H1 (cell line): Measurements from ENCODE around the gene CGREF1. TPM values are rescaled to one million over a fixed set of nuclear protein-coding genes. Genes with fewer than 3 reads are reported as not detected.

Experiments
- CTCF ChIA-PET: fragments of 300-600 bp; sonication (Branson Sonifier 250); formaldehyde crosslinking; loops from one replicate; lab custom pipeline; 2021; ENCODE audit not compliant: partially characterized antibody; lab: Charles Lee
- POLR2A ChIA-PET: fragments of 300-600 bp; sonication (Branson Sonifier 250); formaldehyde crosslinking; loops from one replicate; lab custom pipeline; 2021; ENCODE audit warnings: inconsistent platforms; ENCODE audit not compliant: partially characterized antibody; lab: Charles Lee
- DNase-seq, 2 experiments: peaks; one replicate each; pipeline versions ENCODE4 v3.0.0 to v3.0.0-alpha.2; 2010 to 2022; ENCODE audit warnings: low spot score in 2 of 2, low read depth in 1 of 2, mixed read lengths in 1 of 2
- FAIRE-seq: peaks from 2 replicates; lab custom pipeline; 2011; peaks lifted over from hg19 to GRCh38; lab: Jason Lieb, UNC
- H2AFZ ChIP-seq: 2 replicates; pipeline ENCODE4 v1.8.1; 2012; ENCODE audit warnings: low read length, inconsistent platforms
- H2AK5ac ChIP-seq: 2 replicates; pipeline ENCODE4 v1.6.1; 2013; ENCODE audit warnings: low read depth, low read length
- H2BK120ac ChIP-seq: replicated peaks from 2 replicates; pipeline ENCODE3; 2013; ENCODE audit warnings: low read depth, low read length, inconsistent platforms
- H2BK12ac ChIP-seq: 2 replicates; pipeline ENCODE4 v1.6.1; 2013; ENCODE audit warnings: low read depth, low read length
- H2BK15ac ChIP-seq: 2 replicates; pipeline ENCODE4 v1.6.1; 2013; ENCODE audit warnings: low read length
- H2BK20ac ChIP-seq: 2 replicates; pipeline ENCODE4 v1.6.1; 2013; ENCODE audit warnings: low read length
- H2BK5ac ChIP-seq: 2 replicates; pipeline ENCODE4 v1.6.1; 2013; ENCODE audit warnings: low read depth, low read length
- H3K14ac ChIP-seq: 2 replicates; pipeline ENCODE4 v1.6.1; 2013; ENCODE audit warnings: inconsistent platforms; ENCODE audit not compliant: insufficient read length
- H3K18ac ChIP-seq: 2 replicates; pipeline ENCODE4 v1.6.1; 2013; ENCODE audit warnings: low read length; ENCODE audit errors: extremely low read depth
- H3K23ac ChIP-seq: 2 replicates; pipeline ENCODE4 v1.6.1; 2013; ENCODE audit warnings: inconsistent platforms; ENCODE audit not compliant: insufficient read length
- H3K23me2 ChIP-seq: 2 replicates; pipeline ENCODE4 v1.6.1; 2013; ENCODE audit warnings: low read depth, low read length
- H3K27ac ChIP-seq: 2 replicates; pipeline ENCODE4 v1.6.1; 2011; ENCODE audit warnings: low read depth, low read length, inconsistent platforms
- H3K27me3 ChIP-seq, 4 experiments: replicated peaks in 1 of 4; 1 replicate in 1 of 4; 2 replicates in 3 of 4; pipeline versions ENCODE4 v1.6.1 to v1.8.1; 2011 to 2013; ENCODE audit warnings: low read length in 3 of 4, mild to moderate bottlenecking in 3 of 4, inconsistent platforms in 2 of 4, mixed read lengths in 2 of 4, moderate library complexity in 1 of 4; ENCODE audit not compliant: control insufficient read depth in 3 of 4, insufficient read depth in 3 of 4; ENCODE audit errors: extremely low read depth in 1 of 4
- H3K36me3 ChIP-seq, 4 experiments: 2 replicates each; pipeline versions ENCODE4 v1.6.1 to v1.8.1; 2011 to 2013; ENCODE audit warnings: mild to moderate bottlenecking in 4 of 4, low read length in 3 of 4, moderate library complexity in 2 of 4, control low read depth in 1 of 4, inconsistent platforms in 1 of 4; ENCODE audit not compliant: insufficient read depth in 4 of 4, control insufficient read depth in 2 of 4
- H3K4ac ChIP-seq: replicated peaks from 2 replicates; pipeline ENCODE3; 2013; ENCODE audit warnings: low read length, low read depth, mixed read lengths, inconsistent platforms; ENCODE audit not compliant: insufficient read length
- H3K4me1 ChIP-seq, 4 experiments: replicated peaks in 1 of 4; 1 replicate in 1 of 4; 2 replicates in 3 of 4; pipeline versions ENCODE4 v1.6.1 to v1.8.1; 2011 to 2013; ENCODE audit warnings: low read length in 3 of 4, inconsistent platforms in 2 of 4, mixed read lengths in 1 of 4; ENCODE audit not compliant: insufficient read depth in 4 of 4, control insufficient read depth in 3 of 4
- H3K4me2 ChIP-seq, 2 experiments: 2 replicates each; pipeline versions ENCODE4 v1.6.1 to v1.8.1; 2011 to 2013; ENCODE audit warnings: low read depth in 2 of 2, low read length in 2 of 2, control low read depth in 1 of 2, inconsistent platforms in 1 of 2, mild to moderate bottlenecking in 1 of 2; ENCODE audit not compliant: insufficient read depth in 1 of 2
- H3K4me3 ChIP-seq, 4 experiments: fragments of 200-600, 300-600 bp in 1 of 4; sonication (generic), shearing (Covaris generic), sonication (Bioruptor Twin) in 1 of 4; 2 replicates each; pipeline versions ENCODE4 v1.5.1 to v1.8.1; 2011 to 2016; ENCODE audit warnings: low read length in 4 of 4, low read depth in 3 of 4, control low read depth in 2 of 4, inconsistent platforms in 2 of 4, mild to moderate bottlenecking in 2 of 4, mixed read lengths in 1 of 4, moderate library complexity in 1 of 4; ENCODE audit not compliant: insufficient read depth in 2 of 4; ENCODE audit errors: extremely low read depth in 1 of 4
- H3K56ac ChIP-seq: replicated peaks from 2 replicates; pipeline ENCODE3; 2013; ENCODE audit warnings: low read depth, mild to moderate bottlenecking, mixed read lengths, low read length, inconsistent platforms; ENCODE audit not compliant: insufficient read length
- H3K79me1 ChIP-seq: 2 replicates; pipeline ENCODE4 v1.6.1; 2013; ENCODE audit warnings: low read depth, low read length, control low read depth
- H3K79me2 ChIP-seq, 2 experiments: 2 replicates each; pipeline versions ENCODE4 v1.6.1 to v1.8.1; 2012 to 2013; ENCODE audit warnings: low read length in 2 of 2, mild to moderate bottlenecking in 2 of 2, inconsistent platforms in 1 of 2; ENCODE audit not compliant: insufficient read depth in 2 of 2, control insufficient read depth in 1 of 2
- H3K9ac ChIP-seq, 4 experiments: replicated peaks in 1 of 4; 1 replicate in 1 of 4; 2 replicates in 3 of 4; pipeline versions ENCODE4 v1.6.1 to v1.8.1; 2011 to 2013; ENCODE audit warnings: low read depth in 3 of 4, low read length in 3 of 4, control low read depth in 2 of 4, mild to moderate bottlenecking in 2 of 4, moderate library complexity in 2 of 4, inconsistent platforms in 1 of 4; ENCODE audit errors: extremely low read depth in 1 of 4
- H3K9me3 ChIP-seq, 2 experiments: 2 replicates each; pipeline versions ENCODE4 v1.6.1 to v1.8.1; 2012 to 2013; ENCODE audit warnings: mild to moderate bottlenecking in 2 of 2, moderate library complexity in 2 of 2, control low read depth in 1 of 2, inconsistent platforms in 1 of 2, low read depth in 1 of 2, low read length in 1 of 2, mixed read lengths in 1 of 2; ENCODE audit not compliant: insufficient read depth in 2 of 2
- H4K20me1 ChIP-seq, 2 experiments: replicated peaks in 1 of 2; 2 replicates each; pipeline versions ENCODE3 to v1.8.1; 2011 to 2013; ENCODE audit warnings: inconsistent platforms in 2 of 2, low read length in 2 of 2, mild to moderate bottlenecking in 1 of 2; ENCODE audit not compliant: insufficient read depth in 2 of 2, control insufficient read depth in 1 of 2
- H4K5ac ChIP-seq: 2 replicates; pipeline ENCODE4 v1.6.1; 2013; ENCODE audit warnings: low read length, low read depth, mixed read lengths, inconsistent platforms; ENCODE audit not compliant: insufficient read length
- H4K8ac ChIP-seq: 2 replicates; pipeline ENCODE4 v1.8.0; 2013; ENCODE audit warnings: mild to moderate bottlenecking, moderate library complexity, low read length, inconsistent platforms; ENCODE audit not compliant: insufficient read depth; ENCODE audit errors: extremely low read depth
- H4K91ac ChIP-seq: replicated peaks from 2 replicates; pipeline ENCODE3; 2013; ENCODE audit warnings: low read length, mixed read lengths, inconsistent platforms; ENCODE audit not compliant: insufficient read length
- TAF1 ChIP-seq: IDR thresholded peaks from 2 replicates; pipeline ENCODE4 v1.6.1; 2011; ENCODE audit warnings: mild to moderate bottlenecking, low read depth, low read length
- WGBS, 2 experiments: shearing (Covaris generic) in 1 of 2; methylation state at CpG; one replicate each; pipeline versions ENCODE4 v1.1.6 to v1.1.7; 2013 to 2015; ENCODE audit warnings: low lambda C conversion rate in 2 of 2, mixed read lengths in 2 of 2, inconsistent platforms in 1 of 2, low coverage in 1 of 2, missing lambda C conversion rate in 1 of 2; ENCODE audit not compliant: insufficient replicate concordance in 2 of 2, insufficient coverage in 1 of 2, insufficient read length in 1 of 2; ENCODE audit errors: extremely low coverage in 1 of 2, missing lambda C conversion rate in 1 of 2; 5-methylcytosine and 5-hydroxymethylcytosine counted together
- polyA plus RNA-seq, 7 experiments: library from polyadenylated mRNA; depleted of rRNA in 3 of 7; stranded (reverse) in 5 of 7; unstranded in 2 of 7; fragments of >200 nt in 5 of 7; fragments of 200-250 nt in 2 of 7; gene quantifications; 1 replicate in 5 of 7; 2 replicates in 1 of 7; 4 replicates in 1 of 7; pipeline versions ENCODE4 v1.2.1 to v1.2.3, GENCODE V29; 2011 to 2013; ENCODE audit warnings: missing spikeins in 2 of 7, mixed read lengths in 2 of 7
- total RNA-seq: library from RNA; stranded (reverse); fragmentation: NEBNext Ultra II Directional; extraction: Animal tissue kit (Norgen Biotek cat#: 25700); gene quantifications from 2 replicates; pipeline ENCODE4 v1.2.1, GENCODE V29; 2021

The CGREF1 gene
- total and polyA plus RNA-seq, 2 of the 8 experiments (the other 6 are each of a cell fraction or from before 2014, with no cell fraction given), result 2.5 to 3.4 TPM

GRCh38 chr2:27077231-27077630 is 41.7 kb downstream of the CGREF1 start:
- Histone ChIP-seq H2AK5ac (no peak overlapping the region), H3K23me2 (peaks cover 6% of the 10 kb centered on the region; the same call in 1 of the 2 replicates), H4K8ac (no peak overlapping the region), H3K27ac (no peak overlapping the region), H3K36me3 (no peaks in the 10 kb centered on the region), H2BK120ac (no peak overlapping the region), H3K9me3 (no peaks in the 10 kb centered on the region), H2BK20ac (no peak overlapping the region), H3K23ac (no peak overlapping the region), H3K56ac (no peak overlapping the region), H3K4me1 (peaks cover 0 to 24% (median 15%) of the 10 kb centered on the region in 4 experiments; a peak in 6 of 7 replicates), H4K5ac (no peak overlapping the region), H2AFZ (no peak overlapping the region), H3K4me2 (no peak overlapping the region), H2BK5ac (no peak overlapping the region), H4K20me1 (no peaks in the 10 kb centered on the region), H2BK12ac (no peak overlapping the region), H3K14ac (no peak overlapping the region), H3K4ac (no peak overlapping the region), H3K18ac (no peak overlapping the region), H3K27me3 (0 out of 7 replicates have a peak, but pooled peaks cover 0 to 3% (median 0%) of the 10 kb centered on the region in 4 experiments), H4K91ac (no peak overlapping the region), H2BK15ac (0 out of 2 replicates have a peak overlapping the region, but pooled peaks have one; percentile 10), H3K79me1 (no peaks in the 10 kb centered on the region), H3K79me2 (no peaks in the 10 kb centered on the region), H3K4me3 (no peak overlapping the region), H3K9ac (no peak overlapping the region)
- no peak for DNase-seq
- POLR2A ChIA-PET, result interaction anchor here (0.6 to 1.6 kb wide), 5 partner anchors 16 to 139 kb away, joined by 3 to 6 read pairs (median 4); partner anchors contain the start of gene AGBL5
- 86% methylated on average over 7 of the region's 7 CpGs; no CpG with 5 or more reads in 1 of the 2 experiments for WGBS, 2 experiments
- CTCF ChIA-PET, result interaction anchor here (0.9 to 16.5 kb wide), 4 partner anchors 8 to 224 kb away, joined by 3 to 160 read pairs (median 4); partner anchors contain the start of genes AGBL5 and KHK
- no peak for FAIRE-seq
- no peak for TF ChIP-seq TAF1
